ENCODE data around the gene M6PR. TPM values are rescaled to one million over a fixed set of nuclear protein-coding genes. Genes with fewer than 3 reads are reported as not detected.

The M6PR gene
- total and polyA plus RNA-seq, 7 experiments from 2014 or later = 123 to 248 (median 177) TPM

DNA sequence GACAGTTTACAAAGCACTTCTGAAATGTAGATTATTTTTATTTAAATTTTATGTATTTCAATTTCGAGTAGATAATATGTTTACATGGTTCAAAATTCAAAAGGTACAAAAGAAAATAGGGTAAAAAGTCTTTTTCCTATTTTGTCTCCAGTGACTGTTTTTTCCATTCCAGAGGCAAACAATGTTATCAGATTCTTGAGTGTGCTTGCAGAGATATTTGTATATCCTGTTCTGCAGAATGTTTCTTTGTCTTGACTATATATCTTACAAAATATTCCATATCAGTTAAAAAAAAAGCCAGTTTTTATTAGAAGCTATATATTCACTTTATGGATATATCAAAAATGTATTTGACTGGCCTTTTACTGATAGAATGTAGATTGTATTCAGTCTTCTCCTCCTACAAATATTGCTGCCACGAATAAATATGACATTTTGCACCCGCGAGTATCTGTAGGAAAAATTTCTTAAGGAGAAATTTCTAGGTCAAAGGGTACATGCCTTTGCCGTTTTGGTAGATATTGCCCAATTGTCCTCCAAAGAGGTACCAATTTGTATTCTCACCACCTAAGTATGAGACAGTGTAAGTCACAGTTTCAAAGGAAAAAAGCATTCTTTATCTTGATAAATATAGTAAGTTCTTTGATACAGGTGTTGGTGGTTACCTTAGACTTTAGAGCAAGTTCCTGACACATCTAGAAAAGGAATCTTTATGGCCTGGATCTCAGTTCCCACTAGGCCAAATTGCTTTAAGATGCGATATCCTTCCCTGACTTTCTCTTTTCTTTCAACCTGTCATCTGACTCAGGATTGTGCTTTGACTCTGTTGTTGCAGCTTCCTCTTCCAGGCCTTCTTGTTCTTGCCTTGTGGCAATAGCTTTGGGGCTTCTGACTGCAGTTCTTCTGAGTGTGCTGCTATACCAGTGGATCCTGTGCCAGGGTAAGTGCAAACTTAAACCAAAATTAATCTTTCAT is 42.2 kb upstream of the M6PR start:
- H3K4me1 Mint-ChIP-seq = peaks cover 40 to 89% (median 77%) of the 10 kb centered on the region in 7 donors

GRCh38 chr12:8989413-8989812 is 40.0 kb upstream of the M6PR start, which contains the start of gene KLRG1:
Gene KLRG1 (plus strand): TSS chr12:8989546. CDS start chr12:8989636, 90 bp downstream.
- intact Hi-C loops (cut with micrococcal nuclease) = loop anchor here in 1 of 2 donors (2.0 to 5.0 kb wide), 2 partner anchors 35 to 37 kb away; no protein-coding TSS in a partner anchor
- Histone ChIP-seq H3K4me3 (ENCODE audit: low read length) (peak within 1 kb of the TSS; percentile 37), H3K4me1 (ENCODE audit: control insufficient read depth in 2 of 2, insufficient read depth in 2 of 2, low read length in 2 of 2) (peaks cover 40 to 58% of the 10 kb centered on the region in 2 donors), H3K27me3 (ENCODE audit: control insufficient read depth in 2 of 2, insufficient read depth in 2 of 2, low read length in 2 of 2) (no peaks in the 10 kb centered on the region), H3K27ac (ENCODE audit: low read depth, low read length) (peak within 1 kb of the TSS; percentile 27), H3K36me3 (ENCODE audit: control insufficient read depth in 2 of 3, insufficient read depth in 3 of 3, low read length in 3 of 3) (no peaks in the 10 kb centered on the region), H3K9me3 (ENCODE audit: control insufficient read depth in 2 of 3, low read length in 3 of 3) (no peaks in the 10 kb centered on the region)
- H3K27me3 Mint-ChIP-seq = no peaks in the 10 kb centered on the region
- DNase-seq (peak in 2 of 9 donors; percentile 11 to 14), ATAC-seq (peak; percentile 72)
- ChIA-PET POLR2A (interaction anchor here (0.7 to 0.9 kb wide), 2 partner anchors 17 to 36 kb away, joined by 3 to 9 read pairs; no protein-coding TSS in a partner anchor), CTCF (interaction anchor here (0.6 to 1.6 kb wide), 4 partner anchors 14 to 50 kb away, joined by 3 to 5 read pairs (median 3); partner anchors contain the start of gene M6PR)
- H3K4me1 Mint-ChIP-seq = peaks cover 34 to 78% (median 66%) of the 10 kb centered on the region in 7 donors
- H3K27ac Mint-ChIP-seq = peak within 1 kb of the TSS in 8 of 9 donors; percentile 53 to 95 (median 84)
- peaks cover 0 to 11% (median 6%) of the 10 kb centered on the region in 5 donors for H3K36me3 Mint-ChIP-seq
- peak within 1 kb of the TSS; percentile 12 to 90 (median 77) for H3K4me3 Mint-ChIP-seq
- H3K9me3 Mint-ChIP-seq = peaks cover 0 to 6% (median 2%) of the 10 kb centered on the region in 11 donors

More for the DNA sequence above, 42.2 kb upstream of the M6PR start:
- CTCF ChIA-PET = interaction anchor here (0.6 to 3.0 kb wide), 5 partner anchors 36 to 47 kb away, joined by 3 to 20 read pairs (median 11); partner anchors contain the start of gene M6PR
- H3K4me1 ChIP-seq (ENCODE audit: control insufficient read depth in 2 of 2, insufficient read depth in 2 of 2, low read length in 2 of 2) = peaks cover 42 to 60% of the 10 kb centered on the region in 2 donors
- Mint-ChIP-seq H3K4me3 (peak overlapping the region in 9 of 10 donors; percentile 8 to 85 (median 77)), H3K27ac (peak overlapping the region; percentile 1 to 97 (median 80)), H3K9me3 (peaks cover 0 to 4% (median 0%) of the 10 kb centered on the region in 11 donors), H3K27me3 (no peaks in the 10 kb centered on the region), H3K36me3 (peaks cover 0 to 20% (median 8%) of the 10 kb centered on the region in 5 donors)
- peak overlapping the region; percentile 43 for H3K27ac ChIP-seq (ENCODE audit: low read depth, low read length)
- intact Hi-C loops (cut with micrococcal nuclease) = loop anchor here in 1 of 2 donors (1.0 kb wide), 4 partner anchors 8 to 41 kb away; no protein-coding TSS in a partner anchor
- POLR2A ChIA-PET = interaction anchor here (0.5 to 2.3 kb wide), 14 partner anchors 9 to 963 kb away, joined by 3 to 9 read pairs (median 4); no protein-coding TSS in a partner anchor
- peaks cover 0 to 3% (median 0%) of the 10 kb centered on the region in 3 experiments for H3K36me3 ChIP-seq (ENCODE audit: control insufficient read depth in 2 of 3, insufficient read depth in 3 of 3, low read length in 3 of 3)
- H3K9me3 ChIP-seq (ENCODE audit: control insufficient read depth in 2 of 3, low read length in 3 of 3) = no peaks in the 10 kb centered on the region
- H3K27me3 ChIP-seq (ENCODE audit: control insufficient read depth in 2 of 2, insufficient read depth in 2 of 2, low read length in 2 of 2) = no peaks in the 10 kb centered on the region
- DNase-seq (peak in 7 of 9 donors; percentile 14 to 23 (median 20)), ATAC-seq (peak; percentile 52)
- peak overlapping the region; percentile 57 for H3K4me3 ChIP-seq (ENCODE audit: low read length)

DNA sequence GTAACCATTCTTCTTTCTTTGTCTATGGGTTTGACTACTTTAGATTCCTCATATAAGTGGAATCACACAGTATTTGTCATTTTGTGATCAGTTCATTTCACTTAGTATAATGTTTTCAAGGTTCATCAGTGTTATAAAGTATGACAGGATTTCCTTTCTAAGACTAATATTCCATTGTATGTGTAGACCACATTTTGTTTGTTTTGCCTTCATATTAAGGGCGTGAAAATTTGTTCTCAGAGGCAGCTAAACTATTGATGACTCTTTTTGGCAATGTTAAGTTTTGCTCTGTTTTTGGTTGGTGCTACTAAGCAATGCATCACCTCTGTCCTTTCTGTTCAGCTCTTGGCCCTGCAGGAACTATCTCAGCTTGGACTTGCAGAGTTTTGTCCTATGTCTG is 38.2 kb upstream of the M6PR start:
- POLR2A ChIA-PET = interaction anchor here (0.6 to 1.3 kb wide), 8 partner anchors 9 to 48 kb away, joined by 3 to 13 read pairs (median 4); no protein-coding TSS in a partner anchor
- Histone ChIP-seq H3K27me3 (ENCODE audit: control insufficient read depth in 2 of 2, insufficient read depth in 2 of 2, low read length in 2 of 2) (no peaks in the 10 kb centered on the region), H3K4me3 (ENCODE audit: low read length) (peak overlapping the region; percentile 29), H3K27ac (ENCODE audit: low read depth, low read length) (peak overlapping the region; percentile 9), H3K9me3 (ENCODE audit: control insufficient read depth in 2 of 3, low read length in 3 of 3) (no peaks in the 10 kb centered on the region), H3K4me1 (ENCODE audit: control insufficient read depth in 2 of 2, insufficient read depth in 2 of 2, low read length in 2 of 2) (peaks cover 40 to 56% of the 10 kb centered on the region in 2 donors), H3K36me3 (ENCODE audit: control insufficient read depth in 2 of 3, insufficient read depth in 3 of 3, low read length in 3 of 3) (no peaks in the 10 kb centered on the region)
- Mint-ChIP-seq H3K36me3 (peaks cover 0 to 9% (median 6%) of the 10 kb centered on the region in 5 donors), H3K27ac (peak overlapping the region in 8 of 9 donors; percentile 51 to 88 (median 69)), H3K4me3 (peak overlapping the region in 9 of 10 donors; percentile 5 to 90 (median 66)), H3K4me1 (peaks cover 30 to 68% (median 55%) of the 10 kb centered on the region in 7 donors), H3K9me3 (peaks cover 0 to 8% (median 3%) of the 10 kb centered on the region in 11 donors), H3K27me3 (no peaks in the 10 kb centered on the region)
- intact Hi-C loops (cut with micrococcal nuclease) = loop anchor here (1.0 to 5.0 kb wide), 4 partner anchors 9 to 37 kb away; no protein-coding TSS in a partner anchor
- ATAC-seq (no peak), DNase-seq (no peak)
- CTCF ChIA-PET = interaction anchor here (0.7 to 1.1 kb wide), 2 partner anchors 36 to 41 kb away, joined by 3 to 4 read pairs; no protein-coding TSS in a partner anchor

DNA sequence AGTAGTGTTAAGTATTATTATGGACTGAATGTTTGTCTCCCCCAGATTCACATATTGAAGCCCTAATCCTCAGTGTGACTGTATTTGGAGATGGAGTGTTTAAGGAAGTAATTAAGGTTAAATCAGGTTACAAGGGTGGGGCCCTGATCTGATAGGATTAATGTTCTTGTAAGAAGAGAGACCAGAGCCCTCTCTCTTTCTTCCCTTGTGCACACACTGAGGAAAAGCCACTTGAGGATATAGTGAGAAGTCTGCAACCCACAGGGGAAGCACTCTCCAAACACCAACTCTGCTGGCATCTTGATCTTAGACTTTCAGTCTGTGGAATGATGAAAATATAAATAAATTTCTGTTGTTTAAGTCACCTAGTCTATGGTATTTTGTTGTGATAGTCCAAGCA is 37.7 kb upstream of the M6PR start:
- H3K27ac Mint-ChIP-seq = peak overlapping the region in 8 of 9 donors; percentile 51 to 88 (median 69)
- Histone ChIP-seq H3K27ac (ENCODE audit: low read depth, low read length) (no peak overlapping the region), H3K4me3 (ENCODE audit: low read length) (peak overlapping the region; percentile 29), H3K4me1 (ENCODE audit: control insufficient read depth in 2 of 2, insufficient read depth in 2 of 2, low read length in 2 of 2) (peaks cover 40 to 51% of the 10 kb centered on the region in 2 donors), H3K27me3 (ENCODE audit: control insufficient read depth in 2 of 2, insufficient read depth in 2 of 2, low read length in 2 of 2) (no peaks in the 10 kb centered on the region), H3K36me3 (ENCODE audit: control insufficient read depth in 2 of 3, insufficient read depth in 3 of 3, low read length in 3 of 3) (no peaks in the 10 kb centered on the region), H3K9me3 (ENCODE audit: control insufficient read depth in 2 of 3, low read length in 3 of 3) (no peaks in the 10 kb centered on the region)
- peaks cover 0 to 8% (median 3%) of the 10 kb centered on the region in 11 donors for H3K9me3 Mint-ChIP-seq
- DNase-seq = no peak
- peaks cover 30 to 65% (median 51%) of the 10 kb centered on the region in 7 donors for H3K4me1 Mint-ChIP-seq
- H3K4me3 Mint-ChIP-seq = peak overlapping the region in 8 of 10 donors; percentile 36 to 90 (median 72)
- H3K36me3 Mint-ChIP-seq = peaks cover 0 to 9% (median 7%) of the 10 kb centered on the region in 5 donors
- intact Hi-C loops (cut with micrococcal nuclease) = loop anchor here (1.0 to 5.0 kb wide), 3 partner anchors 9 to 35 kb away; no protein-coding TSS in a partner anchor
- POLR2A ChIA-PET = interaction anchor here (0.6 to 1.6 kb wide), 7 partner anchors 9 to 49 kb away, joined by 3 to 13 read pairs (median 5); no protein-coding TSS in a partner anchor
- H3K27me3 Mint-ChIP-seq = no peaks in the 10 kb centered on the region
- ATAC-seq = no peak
- CTCF ChIA-PET = no interaction called here

DNA sequence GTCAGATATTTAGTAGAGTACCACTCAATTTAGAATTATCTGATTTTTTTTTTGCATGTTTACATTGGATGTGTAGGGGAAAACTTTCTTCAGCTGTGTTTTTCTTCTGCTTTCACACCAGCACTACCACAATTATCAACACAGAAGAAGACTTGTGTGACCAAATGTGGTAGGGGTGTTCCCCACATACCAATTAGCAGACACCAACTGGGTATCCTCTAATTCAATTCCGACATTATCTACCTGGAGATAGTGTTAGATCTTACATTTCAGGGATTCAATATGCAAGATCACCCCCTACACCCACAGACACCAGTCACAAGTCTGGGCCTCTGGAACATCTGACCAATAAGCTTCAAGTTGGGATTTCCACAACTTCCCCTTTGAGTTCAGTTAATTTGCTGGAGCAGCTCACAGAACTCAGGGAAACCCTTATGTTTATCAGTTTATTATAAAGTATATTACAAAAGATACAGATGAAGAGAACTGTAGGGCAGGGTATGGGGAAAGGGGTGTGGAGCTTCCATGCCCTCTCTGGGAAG is 35.8 kb upstream of the M6PR start:
- Mint-ChIP-seq H3K9me3 (peaks cover 3 to 17% (median 8%) of the 10 kb centered on the region in 11 donors), H3K4me1 (peaks cover 28 to 61% (median 47%) of the 10 kb centered on the region in 7 donors), H3K27me3 (no peaks in the 10 kb centered on the region), H3K36me3 (peaks cover 2 to 20% (median 13%) of the 10 kb centered on the region in 5 donors), H3K27ac (peak overlapping the region in 3 of 9 donors; percentile 17 to 43 (median 35)), H3K4me3 (no peak overlapping the region)
- CTCF ChIA-PET = interaction anchor here (0.8 kb wide), 1 partner anchor 54 kb away, joined by 3 read pairs; no protein-coding TSS in a partner anchor
- POLR2A ChIA-PET = interaction anchor here (1.6 kb wide), 1 partner anchor 40 kb away, joined by 4 read pairs; no protein-coding TSS in a partner anchor
- Histone ChIP-seq H3K27me3 (ENCODE audit: control insufficient read depth in 2 of 2, insufficient read depth in 2 of 2, low read length in 2 of 2) (no peaks in the 10 kb centered on the region), H3K4me1 (ENCODE audit: control insufficient read depth in 2 of 2, insufficient read depth in 2 of 2, low read length in 2 of 2) (peaks cover 40% of the 10 kb centered on the region in 2 donors), H3K9me3 (ENCODE audit: control insufficient read depth in 2 of 3, low read length in 3 of 3) (peaks cover 0 to 6% (median 0%) of the 10 kb centered on the region in 3 experiments), H3K27ac (ENCODE audit: low read depth, low read length) (no peak overlapping the region), H3K4me3 (ENCODE audit: low read length) (no peak overlapping the region), H3K36me3 (ENCODE audit: control insufficient read depth in 2 of 3, insufficient read depth in 3 of 3, low read length in 3 of 3) (no peaks in the 10 kb centered on the region)
- no peak for DNase-seq
- intact Hi-C loops (cut with micrococcal nuclease) = loop anchor here in 1 of 2 donors (5.0 kb wide), 1 partner anchor 33 kb away; no protein-coding TSS in a partner anchor
- peak; percentile 36 for ATAC-seq
